SU-DHL-6 (cell line): Measurements from ENCODE around the gene BOC.

Source experiments
- CTCF ChIP-seq: fragments of 200-600 bp; sonication (generic); IDR thresholded peaks from one replicate; pipeline ENCODE4 v1.5.1; 2017; ENCODE audit warnings: antibody characterized with exemption, mild to moderate bottlenecking, low read length, moderate library complexity; ENCODE audit not compliant: insufficient read depth, poor library complexity, severe bottlenecking
- EZH2phosphoT487 ChIP-seq: fragments of 200-600 bp; sonication (generic), shearing (Covaris generic); conservative IDR thresholded peaks from 2 replicates; pipeline ENCODE4 v1.6.1; 2018; ENCODE audit warnings: mild to moderate bottlenecking, antibody characterized with exemption, low read length, moderate library complexity, mixed read lengths

DNA sequence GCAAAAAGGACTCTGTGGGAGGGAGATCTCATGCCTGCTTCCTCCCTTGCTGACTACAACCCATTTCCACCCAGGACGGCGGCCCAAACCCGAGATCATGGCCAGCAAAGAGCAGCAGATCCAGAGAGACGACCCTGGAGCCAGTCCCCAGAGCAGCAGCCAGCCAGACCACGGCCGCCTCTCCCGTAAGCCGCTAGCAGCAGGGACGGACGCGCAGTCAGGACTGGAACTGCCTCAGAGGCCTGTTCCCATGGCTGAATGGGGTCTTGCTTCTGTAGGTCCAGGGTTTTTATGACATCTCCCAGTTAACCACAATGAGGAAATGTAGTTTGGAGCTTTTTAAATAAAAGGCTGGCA lies 67.2 kb downstream of the BOC start:
- TF ChIP-seq CTCF (no peak), EZH2phosphoT487 (no peak)
